Left lobe of liver (tissue), 2 donors: ENCODE results near the gene ZFAND3. TPM values are rescaled to one million over a fixed set of nuclear protein-coding genes. Genes with fewer than 3 reads are reported as not detected.
A peak's percentile ranks its signal among the peaks of the same experiment; 100 is the strongest.
"Not testable (repeated sequence)": the region's sequence is repeated elsewhere in the genome, so short reads cannot be mapped to it uniquely, and the experiment has no call there.

ENCODE experiments used
- ATAC-seq: fragments of 200-7000 bp; cut with Tn5 transposase; one replicate; pipeline ENCODE4 v1.9.1; 2020; ENCODE audit warnings: mild to moderate bottlenecking, moderate library complexity
- DNase-seq: peaks from one replicate; pipeline ENCODE4 v3.0.0-alpha.2; 2020; ENCODE audit warnings: low spot score
- total RNA-seq: library from RNA; stranded (reverse); gene quantifications from one replicate; pipeline ENCODE4 v1.2.1, GENCODE V29; 2021
- donor health status: DM: no; HTN: no; CAD: no; lungs with moderate emphysema.
- donor health status: DM: no; HTN: yes; CAD: no.

ZFAND3 gene
- total RNA-seq, 1 donor from 2014 or later, result 41.0 TPM

DNA sequence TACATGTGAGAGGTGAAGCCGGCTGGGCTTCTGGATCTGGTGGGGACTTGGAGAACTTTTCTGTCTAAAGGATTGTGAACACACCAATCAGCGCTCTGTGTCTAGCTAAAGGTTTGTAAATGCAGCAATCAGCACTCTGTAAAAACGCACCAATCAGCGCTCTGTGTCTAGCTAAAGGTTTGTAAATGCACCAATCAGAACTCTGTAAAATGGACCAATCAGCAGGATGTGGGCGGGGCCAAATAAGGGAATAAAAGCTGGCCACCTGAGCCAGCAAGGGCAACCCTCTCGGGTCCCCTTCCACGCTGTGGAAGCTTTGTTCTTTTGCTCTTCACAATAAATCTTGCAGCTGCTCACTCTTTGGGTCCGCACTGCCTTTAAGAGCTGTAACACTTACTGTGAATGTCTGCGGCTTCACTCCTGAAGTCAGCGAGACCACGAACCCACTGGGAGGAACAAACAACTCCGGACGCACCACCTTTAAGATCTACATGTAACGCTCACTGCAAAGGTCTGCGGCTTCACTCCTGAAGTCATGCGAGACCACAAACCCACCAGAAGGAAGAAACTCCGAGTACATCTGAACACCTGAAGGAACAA is 143.1 kb downstream of the ZFAND3 start:
- not testable (repeated sequence) for DNase-seq, ATAC-seq

DNA sequence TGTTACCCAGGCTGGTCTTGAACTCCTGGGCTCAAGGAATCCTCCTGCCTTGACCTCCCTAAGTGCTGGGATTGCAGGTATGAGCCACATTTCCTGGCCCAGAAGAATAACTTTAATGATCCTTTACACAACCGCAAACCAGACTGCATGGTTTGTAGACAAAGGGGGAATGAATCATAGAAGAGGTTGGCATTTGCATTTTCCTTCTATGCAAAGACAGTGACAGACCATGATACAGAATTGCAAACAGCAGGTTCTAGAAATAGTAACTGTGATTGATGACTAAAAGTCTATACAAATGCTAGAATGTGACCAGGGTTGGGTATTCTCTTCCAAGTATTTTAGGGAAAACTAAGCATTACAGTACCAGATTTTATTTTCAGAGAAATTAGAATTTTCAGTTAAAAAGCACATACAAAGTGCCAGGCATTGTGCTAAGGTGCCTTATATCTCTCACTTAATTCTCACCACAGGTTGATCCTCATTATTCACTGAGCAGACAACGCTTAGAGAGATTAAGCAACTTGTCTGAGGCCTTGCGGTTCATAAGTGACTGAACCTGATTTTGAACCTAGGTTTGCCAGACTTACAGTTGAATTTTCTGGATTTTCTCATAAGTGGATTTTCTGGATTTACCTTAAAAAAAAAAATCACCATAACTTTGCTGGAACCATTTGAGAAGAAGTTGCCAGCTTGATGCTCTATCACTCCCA is 146.6 kb downstream of the ZFAND3 start:
- peak; percentile 54 for ATAC-seq
- DNase-seq, result no peak

GRCh38 chr6:37966801-37967200 is 147.3 kb downstream of the ZFAND3 start:
- ATAC-seq, result no peak
- DNase-seq, result no peak

- no peak for DNase-seq
- ATAC-seq, result no peak
Observed at GRCh38 chr6:37967651-37968050, 148.1 kb downstream of the ZFAND3 start.

GRCh38 chr6:37971266-37971665 is 151.7 kb downstream of the ZFAND3 start:
- DNase-seq (no peak), ATAC-seq (no peak)

GRCh38 chr6:37971711-37972390 is 152.3 kb downstream of the ZFAND3 start:
- no peak for DNase-seq
- no peak for ATAC-seq

GRCh38 chr6:37972994-37973757 is 153.6 kb downstream of the ZFAND3 start:
- ATAC-seq (no peak), DNase-seq (no peak)

GRCh38 chr6:37974381-37974780 is 154.9 kb downstream of the ZFAND3 start:
- no peak for DNase-seq
- no peak for ATAC-seq

- no peak for DNase-seq
- no peak for ATAC-seq
Observed at GRCh38 chr6:37974943-37975342, 155.4 kb downstream of the ZFAND3 start.

- DNase-seq (no peak), ATAC-seq (no peak)
Observed at GRCh38 chr6:37977715-37978114, 158.2 kb downstream of the ZFAND3 start.

DNA sequence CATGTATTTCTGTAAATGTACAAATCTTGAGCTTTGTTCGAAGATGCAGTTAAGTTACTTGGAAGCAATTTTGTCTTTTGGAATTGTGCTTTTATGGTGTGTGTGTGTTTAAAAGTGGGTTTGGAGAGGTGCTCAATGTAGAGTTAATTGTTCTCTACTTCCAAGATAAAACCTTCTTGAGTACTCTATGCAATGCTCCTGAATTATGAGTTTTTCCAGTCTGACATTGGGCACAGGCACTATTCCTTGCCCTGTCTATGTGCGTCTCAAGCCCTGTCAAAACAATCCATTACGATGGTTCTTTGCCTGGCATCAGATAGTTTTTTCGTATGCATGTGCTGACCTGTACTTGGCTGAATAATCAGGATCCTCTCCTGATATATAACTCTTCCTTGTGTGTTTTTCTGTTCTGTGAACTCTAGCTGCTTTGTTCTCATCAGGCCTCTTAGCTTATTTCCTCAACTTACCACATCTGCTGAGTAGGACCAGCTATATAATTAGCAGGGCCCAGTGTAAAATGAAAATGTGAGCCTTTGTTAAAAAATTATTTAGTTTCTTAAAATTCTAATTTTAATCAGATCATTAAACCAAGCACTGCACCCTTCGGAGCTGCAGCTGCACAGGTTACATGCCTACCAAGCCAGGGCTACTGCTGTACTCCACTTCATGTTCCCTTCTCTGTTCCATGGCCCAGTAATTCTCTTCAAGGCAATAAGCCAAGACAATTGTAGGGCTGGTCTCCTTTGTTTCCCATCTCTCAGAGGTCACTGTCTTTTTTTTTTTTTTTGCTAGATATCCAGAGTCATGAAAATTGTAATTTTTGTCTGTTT is 160.1 kb downstream of the ZFAND3 start:
- DNase-seq, result no peak
- ATAC-seq, result peak; percentile 56

GRCh38 chr6:37980222-37980595 is 160.7 kb downstream of the ZFAND3 start:
- no peak for DNase-seq
- ATAC-seq, result peak; percentile 37

DNA sequence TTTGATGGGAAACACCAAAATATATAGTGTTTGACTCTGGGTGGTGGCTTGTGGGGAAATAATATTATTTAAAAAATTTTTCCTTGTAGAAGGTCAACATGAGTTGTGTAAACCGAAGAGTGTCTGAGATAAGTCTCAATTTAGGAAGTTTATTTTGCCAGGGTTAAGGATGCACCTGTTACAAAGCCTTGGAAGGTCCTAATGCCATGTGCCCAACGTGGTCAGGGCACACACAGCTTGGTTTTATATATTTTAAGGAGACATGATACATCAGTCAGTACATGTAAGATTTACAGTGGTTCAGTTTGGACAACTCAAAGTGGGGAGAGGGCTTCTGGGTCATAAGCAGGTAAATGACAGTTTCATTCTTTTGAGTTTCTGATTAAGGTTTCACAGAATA is 162.1 kb downstream of the ZFAND3 start:
- no peak for DNase-seq
- no peak for ATAC-seq

DNA sequence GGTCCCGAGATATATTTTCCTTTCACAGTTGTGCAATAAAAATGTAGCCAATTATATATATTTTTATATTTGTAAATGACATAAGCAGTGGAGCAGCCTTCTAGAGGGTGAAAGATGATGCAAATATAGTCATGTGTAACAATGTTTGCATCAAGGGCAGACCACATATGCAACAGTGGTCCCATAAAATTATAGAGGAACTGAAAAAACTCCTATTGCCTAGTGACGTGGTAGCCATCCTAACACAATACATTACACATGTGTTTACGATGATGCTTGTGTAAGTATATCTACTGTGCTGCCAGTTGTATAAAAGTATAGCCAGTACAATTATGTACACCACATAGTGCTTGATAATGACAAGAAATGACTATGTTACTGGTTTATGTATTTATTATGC is 162.8 kb downstream of the ZFAND3 start:
- ATAC-seq, result no peak

DNA sequence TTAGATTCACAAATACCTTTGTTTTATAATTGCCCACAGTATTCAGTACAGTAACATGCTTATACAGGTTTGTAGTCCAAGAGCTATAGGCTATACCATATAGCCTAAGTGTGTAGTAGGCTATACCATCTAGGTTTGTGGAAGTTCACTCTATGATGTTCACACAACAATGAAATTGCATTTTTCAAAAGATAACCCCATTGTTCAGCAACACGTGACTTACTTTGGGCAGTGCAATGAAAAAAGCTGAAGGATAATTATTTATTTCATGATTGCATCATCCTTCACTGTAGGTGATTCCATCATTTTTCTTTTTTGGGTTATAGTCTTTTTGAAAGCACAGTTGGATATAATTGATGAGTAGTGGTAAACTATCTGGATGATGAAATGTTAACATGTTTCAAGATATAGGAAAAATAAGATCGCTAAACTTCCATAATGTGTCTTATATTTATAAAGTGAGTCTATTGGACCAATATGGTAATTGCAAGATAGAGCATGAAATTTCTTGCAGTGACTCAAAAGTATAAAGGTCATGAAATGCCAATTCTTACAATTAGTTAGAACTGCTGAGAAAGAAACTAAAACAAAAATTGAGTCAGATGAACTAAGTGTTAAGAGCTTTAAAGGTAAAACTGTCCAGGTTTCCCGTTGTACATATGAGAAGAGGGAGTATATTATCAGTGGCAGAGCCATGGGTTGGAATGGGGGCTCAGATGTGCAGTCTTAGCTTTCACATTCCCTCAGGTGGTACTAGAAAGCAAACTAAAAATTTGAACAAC is 164.4 kb downstream of the ZFAND3 start:
- DNase-seq, result no peak
- ATAC-seq, result no peak

More for the DNA sequence above, 162.8 kb downstream of the ZFAND3 start:
- no peak for DNase-seq

- no peak for ATAC-seq
Observed at GRCh38 chr6:37984578-37984977, 165.1 kb downstream of the ZFAND3 start.

DNA sequence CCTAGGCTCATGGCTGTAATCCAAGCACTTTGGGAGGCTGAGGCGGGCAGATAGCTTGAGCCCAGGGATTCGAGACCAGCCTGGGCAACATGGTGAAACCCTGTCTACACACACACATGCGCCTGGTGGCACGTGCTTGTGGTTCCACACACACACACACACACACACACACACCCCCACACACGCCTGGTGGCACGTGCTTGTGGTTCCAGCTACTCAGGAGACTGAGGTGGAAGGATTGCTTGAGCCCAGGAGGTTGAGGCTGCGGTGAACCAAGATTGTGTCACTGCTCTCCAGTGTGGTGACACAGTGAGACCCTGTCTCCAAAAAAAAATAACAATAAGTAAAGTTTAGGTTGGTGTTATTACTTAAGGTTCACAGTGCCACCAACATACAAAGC is 165.8 kb downstream of the ZFAND3 start:
- ATAC-seq (no peak), DNase-seq (no peak)

More at GRCh38 chr6:37984578-37984977, 165.1 kb downstream of the ZFAND3 start:
- no peak for DNase-seq

DNA sequence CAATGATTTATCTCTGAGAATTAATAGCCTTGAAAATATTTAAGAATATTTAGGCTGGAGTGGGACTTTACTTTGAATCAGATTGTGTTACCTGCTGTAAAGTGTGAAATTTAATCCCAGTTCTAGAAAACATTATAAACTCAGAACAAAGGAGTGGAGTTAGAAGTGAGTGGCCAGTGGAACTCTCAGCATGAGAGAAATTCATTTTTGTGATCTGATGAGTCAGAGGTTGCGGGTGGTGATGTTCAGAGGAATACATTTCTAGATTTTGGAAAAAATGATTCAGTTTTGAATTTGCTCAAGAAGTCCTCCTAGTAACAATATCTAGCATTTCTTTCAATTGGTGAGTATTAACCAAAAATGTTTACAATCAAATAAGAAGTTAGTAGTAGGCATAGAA is 167.5 kb downstream of the ZFAND3 start:
- ATAC-seq (no peak), DNase-seq (no peak)

GRCh38 chr6:37987559-37987958 is 168.0 kb downstream of the ZFAND3 start:
- ATAC-seq, result peak; percentile 73
- peak; percentile 53 for DNase-seq

DNA sequence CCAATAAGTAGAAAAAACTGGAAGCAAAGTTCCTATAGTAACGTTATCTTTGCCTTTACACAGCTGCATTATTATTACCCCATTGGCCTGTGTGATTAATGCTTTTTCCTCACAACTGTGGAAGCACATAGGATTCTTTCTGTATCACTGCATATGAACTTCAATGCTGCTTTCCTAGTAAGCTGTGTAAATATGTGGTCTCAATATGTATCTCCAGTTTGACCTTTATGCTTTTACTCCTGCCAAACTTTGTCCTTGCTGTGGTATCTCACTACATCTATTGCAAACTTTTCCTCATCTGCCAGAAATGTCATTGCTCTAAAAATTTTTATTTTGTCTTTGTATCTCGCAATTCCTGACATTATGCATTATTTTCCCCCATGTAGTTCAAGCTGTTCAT is 168.6 kb downstream of the ZFAND3 start:
- DNase-seq, result no peak
- peak; percentile 76 for ATAC-seq
